ENCODE measurements around the gene HOXB8. TPM values are rescaled to one million over a fixed set of nuclear protein-coding genes. Genes with fewer than 3 reads are reported as not detected.

Gene HOXB8
- total and polyA plus RNA-seq, 2 donors (not counting 3 experiments of a cell fraction or from before 2014, with no cell fraction given): 1.7 to 2.4 TPM

- CTCF ChIA-PET: interaction anchor here (1.1 to 4.2 kb wide), 7 partner anchors 21 to 380 kb away, joined by 4 to 31 read pairs (median 7); no protein-coding TSS in a partner anchor
- Histone ChIP-seq H3K27ac (ENCODE audit: insufficient read depth, low read depth, low read length) (no peak overlapping the region), H3K4me3 (replicated peaks in 1 of 3; ENCODE audit: insufficient read depth in 1 of 3, low read depth in 1 of 3, low read length in 3 of 3) (no peak overlapping the region), H3K9me3 (replicated peaks; ENCODE audit: control insufficient read depth, insufficient read depth, low read length) (no peaks in the 10 kb centered on the region), H3K4me2 (ENCODE audit: insufficient read depth, low read length) (no peak overlapping the region), H3K27me3 (ENCODE audit: control insufficient read depth in 2 of 2, insufficient read depth in 2 of 2, low read length in 2 of 2) (no peaks in the 10 kb centered on the region), H2AFZ (ENCODE audit: low read depth, low read length) (no peak overlapping the region), H4K20me1 (replicated peaks; ENCODE audit: control insufficient read depth, extremely low read depth, insufficient read depth, low read length) (no peaks in the 10 kb centered on the region), H3K9me1 (replicated peaks; ENCODE audit: control insufficient read depth, extremely low read depth, insufficient read depth, low read length) (no peaks in the 10 kb centered on the region), H3K9ac (replicated peaks; ENCODE audit: extremely low read depth, insufficient read depth, low read length) (no peak overlapping the region), H3K4me1 (ENCODE audit: control insufficient read depth, extremely low read depth, insufficient read depth, low read length) (peaks cover 22% of the 10 kb centered on the region), H3K36me3 (ENCODE audit: control insufficient read depth in 2 of 2, extremely low read depth in 1 of 2, insufficient read depth in 2 of 2, low read length in 2 of 2) (peaks cover 3 to 11% of the 10 kb centered on the region in 2 experiments), H3K79me2 (ENCODE audit: control insufficient read depth, insufficient read depth, low read length) (peaks cover 58% of the 10 kb centered on the region)
- DNase-seq (ENCODE audit: low read depth, low spot score) (no peak), FAIRE-seq (no peak)
- dilution Hi-C loops (cut with MboI; ENCODE audit: extremely low pct_ligation_motif_present, low sequenced_read_pairs) (no loop called here), intact Hi-C loops (cut with micrococcal nuclease) (no loop called here)
- POLR2A ChIA-PET: no interaction called here
- no peak for TF ChIP-seq POLR2A (IDR thresholded peaks at IDR 0.05; ENCODE audit: low read depth, low read length)
- TF ChIP-seq, protein P1, sequence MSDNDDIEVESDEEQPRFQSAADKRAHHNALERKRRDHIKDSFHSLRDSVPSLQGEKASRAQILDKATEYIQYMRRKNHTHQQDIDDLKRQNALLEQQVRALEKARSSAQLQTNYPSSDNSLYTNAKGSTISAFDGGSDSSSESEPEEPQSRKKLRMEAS (IDR thresholded peaks at IDR 0.05; ENCODE audit: insufficient read depth, insufficient read length): no peak
- TF ChIP-seq JUN (IDR thresholded peaks at IDR 0.05; ENCODE audit: borderline replicate concordance, insufficient read depth, insufficient read length, low read depth): no peak
- TF ChIP-seq CTCF (IDR thresholded peaks at IDR 0.05; ENCODE audit: extremely low read depth in 1 of 2, insufficient read depth in 1 of 2, low read depth in 1 of 2, low read length in 2 of 2): no peak
- TF ChIP-seq EZH2 (IDR thresholded peaks at IDR 0.05; ENCODE audit: borderline replicate concordance, low read depth, low read length, severe bottlenecking): no peak
- TF ChIP-seq FOS (IDR thresholded peaks at IDR 0.05; ENCODE audit: borderline replicate concordance, insufficient read depth, low read length): no peak
- no peak for TF ChIP-seq POLR2AphosphoS5 (IDR thresholded peaks at IDR 0.05; ENCODE audit: insufficient read depth, low read depth, low read length)
- TF ChIP-seq MYC (IDR thresholded peaks at IDR 0.05; ENCODE audit: low read depth, low read length): no peak
- no peak for TF ChIP-seq GATA2 (IDR thresholded peaks at IDR 0.05; ENCODE audit: insufficient read depth, insufficient read length, low read depth, low read length)
- no TSS peak for BruUV-seq (replicated peaks)
Observed at GRCh38 chr17:48595278-48595999, 19.7 kb downstream of the HOXB8 start.
